CD4-positive, CD25-positive, alpha-beta regulatory T cell (primary cell): ENCODE data around the gene SLC35B4. TPM values are rescaled to one million over a fixed set of nuclear protein-coding genes. Genes with fewer than 3 reads are reported as not detected.
"Not testable (repeated sequence)": the region's sequence is repeated elsewhere in the genome, so short reads cannot be mapped to it uniquely, and the experiment has no call there.

Experiments
- ATAC-seq, 2 donors: fragments of 150-1000 bp; cut with Tn5 transposase; one replicate each; pipeline ENCODE4 v1.10.0; 2021; ENCODE audit warnings: low read depth in 2 of 2, moderate number of reproducible peaks in 2 of 2, moderate library complexity in 1 of 2
- DNase-seq, 3 donors: peaks; one replicate each; pipeline versions ENCODE4 v3.0.0 to v3.0.0-alpha.2; 2012 to 2022; ENCODE audit warnings: mixed read lengths in 1 of 3
- H3K27ac ChIP-seq: one replicate; pipeline ENCODE4 v1.7.0; 2013; ENCODE audit warnings: mild to moderate bottlenecking, low read length; ENCODE audit not compliant: insufficient read depth, poor library complexity, severe bottlenecking
- H3K27me3 ChIP-seq: one replicate; pipeline ENCODE4 v1.7.0; 2013; ENCODE audit warnings: low read length; ENCODE audit not compliant: control insufficient read depth, insufficient read depth
- H3K36me3 ChIP-seq: one replicate; pipeline ENCODE4 v1.7.0; 2013; ENCODE audit warnings: mild to moderate bottlenecking, low read length, moderate library complexity; ENCODE audit not compliant: control insufficient read depth, insufficient read depth
- H3K4me1 ChIP-seq: 2 replicates; pipeline ENCODE4 v1.7.0; 2013; ENCODE audit warnings: mild to moderate bottlenecking, low read length; ENCODE audit not compliant: insufficient read depth, control insufficient read depth, poor library complexity, severe bottlenecking
- H3K4me3 ChIP-seq: one replicate; pipeline ENCODE4 v1.7.0; 2013; ENCODE audit warnings: low read depth, mild to moderate bottlenecking, low read length, moderate library complexity
- H3K9me3 ChIP-seq, 2 experiments: 1 replicate in 1 of 2; 2 replicates in 1 of 2; pipeline ENCODE4 v1.7.0; 2013; ENCODE audit warnings: low read length in 2 of 2, mild to moderate bottlenecking in 1 of 2, moderate library complexity in 1 of 2; ENCODE audit not compliant: control insufficient read depth in 2 of 2
- H3K27ac Mint-ChIP-seq, 3 donors: one replicate each; pipeline ENCODE4 v1.8.0; 2020 to 2022; ENCODE audit warnings: mild to moderate bottlenecking in 3 of 3, mixed read lengths in 3 of 3, moderate library complexity in 2 of 3
- H3K27me3 Mint-ChIP-seq: one replicate; pipeline ENCODE4 v1.8.0; 2022; ENCODE audit warnings: mild to moderate bottlenecking, mixed read lengths
- H3K36me3 Mint-ChIP-seq: one replicate; pipeline ENCODE4 v1.8.0; 2020; ENCODE audit warnings: mixed read lengths
- H3K4me1 Mint-ChIP-seq, 4 donors: one replicate each; pipeline ENCODE4 v1.8.0; 2020 to 2022; ENCODE audit warnings: mixed read lengths in 4 of 4, mild to moderate bottlenecking in 1 of 4
- H3K4me3 Mint-ChIP-seq, 4 donors: one replicate each; pipeline ENCODE4 v1.8.0; 2020 to 2022; ENCODE audit warnings: mild to moderate bottlenecking in 4 of 4, mixed read lengths in 4 of 4, moderate library complexity in 3 of 4
- H3K9me3 Mint-ChIP-seq, 7 donors: one replicate each; pipeline ENCODE4 v1.8.0; 2020 to 2022; ENCODE audit warnings: mixed read lengths in 7 of 7, mild to moderate bottlenecking in 3 of 7, moderate library complexity in 2 of 7
- polyA plus RNA-seq, 4 donors: library from polyadenylated mRNA; unstranded; fragments of 300-500 nt; fragmentation: Illumina TruSeq; gene quantifications; one replicate each; pipeline ENCODE4 v1.2.3, GENCODE V29; 2021
- total RNA-seq: library from RNA; stranded (reverse); gene quantifications from one replicate; pipeline ENCODE4 v1.2.3, GENCODE V29; 2022

The SLC35B4 gene
- total and polyA plus RNA-seq, 5 donors from 2014 or later, result 10.7 to 20.5 (median 16.2) TPM

- peaks cover 36% of the 10 kb centered on the region for H3K36me3 ChIP-seq
- ATAC-seq (no peak), DNase-seq (no peak)
- no peak overlapping the region for H3K27ac ChIP-seq
- H3K9me3 ChIP-seq, result no peaks in the 10 kb centered on the region
- no peak overlapping the region for H3K4me3 ChIP-seq
- Mint-ChIP-seq H3K4me3 (no peak overlapping the region), H3K36me3 (peaks cover 48% of the 10 kb centered on the region), H3K27me3 (no peaks in the 10 kb centered on the region), H3K27ac (no peak overlapping the region), H3K4me1 (no peaks in the 10 kb centered on the region), H3K9me3 (no peaks in the 10 kb centered on the region)
- no peaks in the 10 kb centered on the region for H3K4me1 ChIP-seq
- H3K27me3 ChIP-seq, result no peaks in the 10 kb centered on the region
Observed at GRCh38 chr7:134300988-134301387, 15.7 kb downstream of the SLC35B4 start.

- H3K9me3 ChIP-seq, result no peaks in the 10 kb centered on the region
- H3K9me3 Mint-ChIP-seq, result no peaks in the 10 kb centered on the region
- no peaks in the 10 kb centered on the region for H3K4me1 Mint-ChIP-seq
- H3K27ac ChIP-seq, result no peak overlapping the region
- H3K36me3 ChIP-seq, result peaks cover 50% of the 10 kb centered on the region
- ATAC-seq, result no peak
- no peaks in the 10 kb centered on the region for H3K27me3 ChIP-seq
- H3K27me3 Mint-ChIP-seq, result no peaks in the 10 kb centered on the region
- no peak overlapping the region for H3K4me3 Mint-ChIP-seq
- no peak overlapping the region for H3K27ac Mint-ChIP-seq
- H3K4me1 ChIP-seq, result no peaks in the 10 kb centered on the region
- H3K4me3 ChIP-seq, result no peak overlapping the region
- DNase-seq, result no peak
- peaks cover 56% of the 10 kb centered on the region for H3K36me3 Mint-ChIP-seq
Observed at GRCh38 chr7:134298902-134299683, 17.6 kb downstream of the SLC35B4 start.

- Mint-ChIP-seq H3K27me3 (no peaks in the 10 kb centered on the region), H3K9me3 (no peaks in the 10 kb centered on the region), H3K27ac (no peak overlapping the region), H3K4me1 (no peaks in the 10 kb centered on the region), H3K36me3 (peaks cover 62% of the 10 kb centered on the region), H3K4me3 (no peak overlapping the region)
- H3K9me3 ChIP-seq, result no peaks in the 10 kb centered on the region
- H3K27me3 ChIP-seq, result no peaks in the 10 kb centered on the region
- ATAC-seq (no peak), DNase-seq (no peak)
- H3K4me1 ChIP-seq, result no peaks in the 10 kb centered on the region
- H3K27ac ChIP-seq, result no peak overlapping the region
- H3K4me3 ChIP-seq, result no peak overlapping the region
- H3K36me3 ChIP-seq, result peaks cover 43% of the 10 kb centered on the region
Observed at GRCh38 chr7:134297489-134297888, 19.2 kb downstream of the SLC35B4 start.

- H3K27ac Mint-ChIP-seq, H3K9me3 ChIP-seq, H3K27me3 Mint-ChIP-seq, H3K4me3 Mint-ChIP-seq, DNase-seq, ATAC-seq, H3K27ac ChIP-seq, H3K27me3 ChIP-seq, H3K4me1 Mint-ChIP-seq, H3K9me3 Mint-ChIP-seq, H3K4me1 ChIP-seq, H3K4me3 ChIP-seq: not testable (repeated sequence)
- peaks cover 36% of the 10 kb centered on the region for H3K36me3 ChIP-seq
- peaks cover 47% of the 10 kb centered on the region for H3K36me3 Mint-ChIP-seq
Observed at GRCh38 chr7:134295982-134296381, 20.7 kb downstream of the SLC35B4 start.

- no peaks in the 10 kb centered on the region for H3K27me3 Mint-ChIP-seq
- Histone ChIP-seq H3K4me1 (no peaks in the 10 kb centered on the region), H3K27me3 (no peaks in the 10 kb centered on the region), H3K9me3 (no peaks in the 10 kb centered on the region), H3K4me3 (no peak overlapping the region), H3K36me3 (peaks cover 21% of the 10 kb centered on the region), H3K27ac (no peak overlapping the region)
- DNase-seq (no peak), ATAC-seq (peak in 1 of 2 donors; percentile 37)
- peak overlapping the region in 1 of 4 donors; percentile 2 for H3K4me3 Mint-ChIP-seq
- H3K9me3 Mint-ChIP-seq, result no peaks in the 10 kb centered on the region
- H3K36me3 Mint-ChIP-seq, result peaks cover 31% of the 10 kb centered on the region
- H3K27ac Mint-ChIP-seq, result no peak overlapping the region
- no peaks in the 10 kb centered on the region for H3K4me1 Mint-ChIP-seq
Observed at GRCh38 chr7:134293002-134293740, 23.6 kb downstream of the SLC35B4 start.

- peaks cover 11% of the 10 kb centered on the region for H3K36me3 ChIP-seq
- H3K4me3 ChIP-seq, result no peak overlapping the region
- ATAC-seq (no peak), DNase-seq (no peak)
- Mint-ChIP-seq H3K4me3 (no peak overlapping the region), H3K27ac (no peak overlapping the region), H3K36me3 (peaks cover 21% of the 10 kb centered on the region), H3K9me3 (no peaks in the 10 kb centered on the region), H3K4me1 (no peaks in the 10 kb centered on the region), H3K27me3 (no peaks in the 10 kb centered on the region)
- H3K27me3 ChIP-seq, result no peaks in the 10 kb centered on the region
- H3K27ac ChIP-seq, result no peak overlapping the region
- H3K4me1 ChIP-seq, result no peaks in the 10 kb centered on the region
- H3K9me3 ChIP-seq, result no peaks in the 10 kb centered on the region
Observed at GRCh38 chr7:134290286-134290685, 26.4 kb downstream of the SLC35B4 start.

GRCh38 chr7:134289841-134290240 is 26.9 kb downstream of the SLC35B4 start:
- no peaks in the 10 kb centered on the region for H3K4me1 Mint-ChIP-seq
- no peak overlapping the region for H3K27ac Mint-ChIP-seq
- Histone ChIP-seq H3K4me3 (no peak overlapping the region), H3K4me1 (no peaks in the 10 kb centered on the region), H3K27ac (no peak overlapping the region), H3K27me3 (peaks cover 4% of the 10 kb centered on the region), H3K36me3 (peaks cover 7% of the 10 kb centered on the region), H3K9me3 (no peaks in the 10 kb centered on the region)
- no peaks in the 10 kb centered on the region for H3K9me3 Mint-ChIP-seq
- ATAC-seq (no peak), DNase-seq (no peak)
- no peaks in the 10 kb centered on the region for H3K27me3 Mint-ChIP-seq
- peaks cover 17% of the 10 kb centered on the region for H3K36me3 Mint-ChIP-seq
- no peak overlapping the region for H3K4me3 Mint-ChIP-seq
